ENCODE data around the gene TTLL12.

Gene TTLL12

DNA sequence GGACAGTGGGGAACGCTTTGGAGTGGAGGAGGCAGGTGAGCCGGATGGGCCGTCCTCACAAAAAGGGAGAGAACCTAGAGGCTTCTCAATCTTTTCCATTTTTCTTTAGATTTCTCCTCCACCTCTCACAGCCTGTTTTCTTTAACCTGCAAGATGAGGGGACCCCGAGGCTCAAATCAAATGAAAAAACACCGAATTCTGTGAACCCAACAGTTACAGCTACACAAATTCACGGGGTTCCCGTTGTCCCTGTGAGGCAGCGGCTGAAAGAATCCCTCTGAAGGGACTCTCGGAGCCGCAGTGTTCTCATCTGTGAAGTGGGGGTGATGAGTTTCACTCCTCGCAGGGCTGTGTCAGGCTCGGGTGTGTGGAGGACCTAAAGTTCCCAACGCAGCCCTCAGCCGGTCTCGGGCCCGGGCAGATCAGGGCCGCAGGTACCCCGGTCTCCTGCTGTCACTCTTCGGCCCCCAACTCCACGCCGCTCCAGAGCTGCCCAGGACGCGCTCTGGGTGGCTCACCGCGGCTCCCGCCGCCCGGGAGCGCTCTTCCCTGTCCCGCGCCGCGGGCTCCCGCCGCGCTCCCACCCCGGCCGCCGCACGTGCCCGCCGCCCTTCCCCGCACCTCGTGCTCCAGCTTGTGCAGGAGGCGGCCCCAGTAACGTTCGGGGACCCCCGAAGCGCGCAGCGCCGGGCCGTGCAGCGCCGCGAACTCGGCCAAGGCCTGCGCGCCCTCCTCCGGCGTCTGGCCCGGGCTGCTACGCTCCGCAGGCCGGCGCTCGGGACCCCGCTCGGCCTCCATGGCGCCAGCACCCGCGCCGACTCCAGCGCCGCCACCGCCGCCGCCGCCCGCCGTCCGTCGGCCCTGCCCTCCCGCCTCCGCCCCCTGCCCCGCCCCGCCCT, at the start of gene TTLL12:
Gene TTLL12 (minus strand): TSS at position 863 of the 899 bp plus-strand sequence. CDS start 65 bp downstream, at position 798.
- peak; percentile 77 for DNase-seq (ENCODE audit: low spot score)

DNA sequence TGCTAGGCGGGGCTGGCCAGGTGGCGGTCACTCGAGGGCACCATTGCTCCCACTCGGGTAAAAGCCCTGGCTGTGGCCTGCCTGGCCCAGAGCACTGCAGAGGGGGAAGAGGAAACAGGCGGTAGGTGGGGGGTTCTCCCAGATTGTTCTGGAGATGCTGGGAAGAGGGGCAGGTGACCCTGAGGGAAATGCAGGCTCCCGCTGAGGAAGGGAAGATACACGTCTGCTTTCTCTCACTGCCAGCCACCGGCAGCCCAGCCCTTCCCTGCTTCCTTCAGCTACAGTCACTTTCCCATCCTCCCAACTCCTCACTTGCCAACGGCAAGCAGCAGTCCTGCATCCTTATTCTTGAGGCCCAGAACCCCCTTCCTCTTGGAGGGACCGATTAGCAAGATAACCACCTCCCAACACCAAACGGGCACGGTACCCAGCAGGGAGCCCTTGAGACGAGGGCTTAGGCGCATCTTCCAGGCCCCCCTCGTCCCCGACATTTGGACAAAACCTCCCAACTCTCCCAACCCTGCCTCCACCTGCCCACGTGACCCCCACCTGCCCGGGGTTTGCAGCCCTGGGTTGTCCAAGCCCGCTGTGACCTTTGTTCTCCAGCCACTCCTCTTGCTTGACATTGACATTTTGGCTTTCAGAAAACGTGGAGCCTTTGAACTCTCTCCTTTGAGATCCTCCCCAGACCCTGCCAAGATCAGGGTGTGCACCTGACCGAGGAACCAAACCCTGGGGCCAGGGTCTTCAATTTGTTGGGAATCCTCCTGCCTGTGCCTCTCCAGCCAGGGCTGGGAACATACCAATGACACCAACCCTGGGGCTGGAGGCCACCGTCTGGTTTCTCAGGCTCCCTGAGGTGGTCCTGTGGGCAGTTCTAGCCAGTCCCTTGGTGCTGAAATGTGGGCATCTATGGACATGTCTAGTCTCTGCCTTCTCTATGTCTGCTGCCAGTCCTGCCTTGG, 48.8 kb upstream of the TTLL12 start:
- DNase-seq (ENCODE audit: low spot score) = no peak

DNA sequence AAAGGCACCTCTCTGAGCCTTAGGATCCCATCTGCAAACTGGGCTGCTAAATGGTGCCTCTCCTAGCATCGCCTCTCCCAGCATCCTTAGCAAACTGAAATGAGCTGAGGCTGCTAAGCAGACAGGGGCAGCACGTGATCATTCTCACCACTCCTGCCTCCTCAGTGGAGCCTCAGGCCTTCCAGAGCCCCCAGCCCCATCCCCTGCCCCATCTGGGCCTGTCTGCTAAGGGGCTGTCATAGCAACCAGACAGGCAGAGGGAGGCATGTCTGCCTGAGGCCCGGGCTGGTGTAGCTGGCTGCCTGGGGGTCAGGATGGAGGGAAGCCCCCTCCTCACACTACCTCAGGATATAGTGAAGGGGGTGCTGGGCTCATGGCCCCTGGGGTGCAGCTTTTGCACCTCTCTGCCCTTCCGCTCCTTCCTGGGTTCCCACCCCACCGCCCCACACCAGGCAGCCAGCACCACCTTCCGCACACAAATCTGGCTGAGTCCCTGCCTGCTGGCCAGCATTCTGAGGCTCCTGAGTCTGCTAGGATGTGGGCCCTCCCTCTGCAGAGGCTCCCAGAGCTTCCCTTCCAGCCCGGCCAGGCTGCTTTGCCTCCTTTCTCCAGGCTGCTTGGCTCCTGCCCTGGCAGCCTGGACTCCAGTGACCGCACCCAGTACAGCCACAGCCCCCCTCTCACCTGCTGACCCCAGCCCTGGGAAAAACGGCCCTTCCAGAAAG, 47.5 kb upstream of the TTLL12 start:
- no peak for DNase-seq (ENCODE audit: low spot score)

DNA sequence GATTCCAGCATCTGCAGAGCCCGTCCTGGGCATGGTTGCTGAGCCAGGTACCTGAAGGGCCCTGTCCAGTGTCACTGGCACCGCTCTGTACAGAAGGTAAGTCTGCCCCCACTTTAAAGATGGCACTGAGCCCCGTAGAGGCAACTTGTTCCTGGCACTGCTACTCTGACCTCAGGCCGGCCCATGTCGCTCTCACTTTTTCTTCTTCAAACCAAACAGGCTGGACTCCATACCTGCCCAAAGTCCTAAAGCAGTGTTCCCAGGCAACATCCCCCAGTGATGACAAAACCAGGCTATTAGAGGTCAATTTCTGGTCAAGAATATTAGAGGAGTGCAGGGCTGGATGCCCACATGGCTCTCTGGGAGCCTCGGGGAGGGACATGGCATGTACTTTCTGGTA, 46.6 kb upstream of the TTLL12 start:
- DNase-seq (ENCODE audit: low spot score) = no peak

DNA sequence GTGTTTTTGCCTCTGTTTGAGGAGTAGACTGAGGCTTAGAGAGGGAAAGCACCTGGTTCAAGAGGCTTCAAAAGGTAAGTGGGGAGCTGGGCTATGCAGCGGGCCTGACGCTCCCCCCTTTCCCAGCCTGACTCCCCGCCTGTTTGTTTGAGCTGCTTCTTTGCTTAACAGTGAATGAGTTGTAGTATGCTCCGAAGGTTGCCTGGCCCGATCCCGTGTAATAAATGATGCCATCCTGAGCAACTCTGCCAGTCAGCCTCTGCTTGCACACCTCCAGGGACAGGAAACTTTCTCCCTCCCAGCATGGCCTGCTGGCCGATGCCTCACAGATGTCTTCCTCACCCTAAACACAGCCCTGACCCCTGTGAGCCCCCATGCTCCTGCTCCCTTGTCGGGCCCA, 45.5 kb upstream of the TTLL12 start:
- no peak for DNase-seq (ENCODE audit: low spot score)

DNA sequence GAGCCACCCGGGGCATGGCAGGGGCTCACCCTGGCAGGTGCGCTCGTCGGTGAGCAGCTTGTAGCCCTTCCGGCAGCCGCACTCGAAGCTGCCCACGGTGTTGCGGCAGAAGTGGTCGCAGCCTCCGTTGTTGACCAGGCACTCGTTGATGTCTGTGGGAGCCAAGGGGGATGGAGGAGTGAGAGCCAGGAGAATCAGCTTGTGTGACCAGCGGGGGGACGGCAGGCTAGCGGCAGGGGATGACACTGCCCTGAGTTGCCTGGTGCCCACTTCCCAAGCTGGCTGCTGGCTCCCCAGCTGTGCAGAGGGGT, 44.7 kb upstream of the TTLL12 start:
- no peak for DNase-seq (ENCODE audit: low spot score)

DNA sequence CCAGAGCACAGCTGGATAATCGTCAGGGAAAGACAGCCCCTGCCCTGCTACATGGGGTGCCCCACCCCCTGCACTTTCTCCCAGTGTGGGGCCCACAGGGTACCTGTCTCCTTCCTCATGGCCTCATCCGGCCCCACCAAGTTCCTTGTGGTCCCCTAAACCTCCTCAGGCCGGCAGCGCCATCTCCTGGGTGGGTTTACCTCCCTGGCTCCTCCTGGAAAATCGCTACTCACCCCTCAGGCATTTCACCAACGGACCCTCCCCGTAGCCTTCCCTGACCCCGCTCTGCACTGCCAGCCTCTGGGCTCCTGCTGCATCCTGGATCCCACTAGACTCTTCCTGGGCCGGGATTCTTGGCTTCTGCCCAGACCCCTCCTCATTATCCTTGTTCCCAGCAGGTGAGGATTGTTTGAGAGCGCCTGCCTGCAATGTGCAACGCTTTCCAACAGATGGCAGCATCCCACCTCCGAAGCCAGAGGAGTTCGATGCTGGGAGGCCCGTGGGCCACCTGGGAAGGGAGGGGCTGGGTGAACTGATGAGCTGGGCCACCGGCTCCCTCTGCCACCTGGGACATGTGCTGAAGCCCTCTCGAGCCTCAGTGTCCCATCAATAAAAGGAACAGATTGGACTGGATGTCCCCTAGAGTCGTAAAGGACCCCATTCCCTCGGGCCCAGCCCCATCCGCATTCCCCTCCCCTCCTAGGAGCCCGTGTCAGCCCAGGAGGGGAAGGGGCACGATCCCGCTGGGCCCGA, 44.2 kb upstream of the TTLL12 start:
- DNase-seq (ENCODE audit: low spot score) = peak; percentile 62

DNA sequence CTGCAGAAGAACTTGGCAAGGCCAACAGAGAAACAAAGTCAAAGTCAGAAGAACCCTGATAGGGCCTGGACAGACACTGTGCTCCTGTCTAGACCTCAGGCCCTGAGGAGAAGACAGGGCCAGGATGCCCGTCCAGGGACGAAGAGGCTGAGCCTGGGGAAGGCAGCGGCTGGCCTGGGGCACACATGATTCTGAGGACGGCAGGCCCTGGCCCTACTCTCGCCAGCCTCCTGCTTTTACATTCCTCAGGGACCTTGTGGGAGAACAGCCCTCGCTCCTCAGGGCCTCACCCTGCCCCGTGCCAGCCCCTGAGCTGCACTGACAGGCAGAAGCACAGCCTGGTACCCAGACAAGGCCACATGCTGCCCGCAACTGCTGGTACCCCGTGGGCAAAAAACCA, 43.6 kb upstream of the TTLL12 start:
- DNase-seq (ENCODE audit: low spot score) = no peak

DNA sequence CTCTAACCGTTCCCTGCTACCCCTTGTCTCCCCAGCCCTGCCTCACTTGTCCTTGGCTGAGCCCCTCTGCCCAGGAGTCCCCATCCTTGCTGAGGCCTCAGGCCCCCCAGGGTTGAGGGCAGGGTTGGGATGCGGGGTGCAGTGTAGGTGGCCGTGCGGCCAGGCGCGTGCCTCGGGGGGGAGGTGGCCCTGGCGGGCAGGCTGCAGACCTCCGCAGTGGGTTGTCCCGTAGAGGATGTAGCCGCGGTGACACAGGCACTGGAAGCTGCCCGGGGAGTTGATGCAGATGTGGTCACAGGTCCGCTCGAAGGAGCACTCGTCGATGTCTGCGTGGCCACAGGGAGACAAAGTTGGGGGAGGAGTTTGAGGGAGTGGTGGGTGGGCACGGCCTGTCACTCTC, 41.9 kb upstream of the TTLL12 start:
- no peak for DNase-seq (ENCODE audit: low spot score)

DNA sequence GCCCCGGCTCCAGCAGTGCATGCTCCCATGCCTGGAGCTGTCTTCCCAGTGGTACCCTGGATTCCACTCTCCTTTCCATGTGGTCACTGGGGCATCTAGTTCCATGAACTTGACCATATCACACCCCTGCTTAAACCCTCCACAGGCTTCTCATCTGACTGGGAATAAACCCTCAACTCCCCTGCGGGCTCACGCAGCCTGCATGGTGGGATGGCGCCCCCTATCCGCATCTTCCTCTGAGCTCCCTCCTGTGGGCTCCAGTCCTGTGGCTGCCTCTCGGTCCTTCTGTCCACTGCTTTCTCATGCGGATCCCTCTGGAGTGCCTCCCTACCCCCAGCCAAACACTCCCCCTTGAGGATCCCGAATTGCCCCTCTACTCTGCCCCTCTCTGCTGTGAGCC, 41.4 kb upstream of the TTLL12 start:
- peak; percentile 25 for DNase-seq (ENCODE audit: low spot score)

DNA sequence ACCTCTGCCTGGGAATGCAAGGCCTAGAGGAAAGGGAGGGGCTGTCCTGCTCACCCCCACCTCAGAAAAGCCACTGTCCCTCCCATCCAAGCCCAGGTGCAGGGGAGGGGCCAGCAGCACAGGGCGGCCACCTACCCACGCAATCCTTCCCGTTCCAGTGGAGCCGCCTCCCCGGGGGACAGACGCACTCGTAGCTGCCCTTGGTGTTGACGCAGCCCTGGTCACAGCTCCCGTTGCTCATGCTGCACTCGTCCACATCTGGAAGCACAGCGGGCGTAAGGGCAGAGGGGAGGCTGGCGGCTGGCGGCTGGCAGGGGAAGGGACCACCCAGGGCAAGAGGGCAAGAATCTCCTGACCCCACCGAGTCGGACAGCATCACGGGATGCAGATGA, 40.3 kb upstream of the TTLL12 start:
- no peak for DNase-seq (ENCODE audit: low spot score)

DNA sequence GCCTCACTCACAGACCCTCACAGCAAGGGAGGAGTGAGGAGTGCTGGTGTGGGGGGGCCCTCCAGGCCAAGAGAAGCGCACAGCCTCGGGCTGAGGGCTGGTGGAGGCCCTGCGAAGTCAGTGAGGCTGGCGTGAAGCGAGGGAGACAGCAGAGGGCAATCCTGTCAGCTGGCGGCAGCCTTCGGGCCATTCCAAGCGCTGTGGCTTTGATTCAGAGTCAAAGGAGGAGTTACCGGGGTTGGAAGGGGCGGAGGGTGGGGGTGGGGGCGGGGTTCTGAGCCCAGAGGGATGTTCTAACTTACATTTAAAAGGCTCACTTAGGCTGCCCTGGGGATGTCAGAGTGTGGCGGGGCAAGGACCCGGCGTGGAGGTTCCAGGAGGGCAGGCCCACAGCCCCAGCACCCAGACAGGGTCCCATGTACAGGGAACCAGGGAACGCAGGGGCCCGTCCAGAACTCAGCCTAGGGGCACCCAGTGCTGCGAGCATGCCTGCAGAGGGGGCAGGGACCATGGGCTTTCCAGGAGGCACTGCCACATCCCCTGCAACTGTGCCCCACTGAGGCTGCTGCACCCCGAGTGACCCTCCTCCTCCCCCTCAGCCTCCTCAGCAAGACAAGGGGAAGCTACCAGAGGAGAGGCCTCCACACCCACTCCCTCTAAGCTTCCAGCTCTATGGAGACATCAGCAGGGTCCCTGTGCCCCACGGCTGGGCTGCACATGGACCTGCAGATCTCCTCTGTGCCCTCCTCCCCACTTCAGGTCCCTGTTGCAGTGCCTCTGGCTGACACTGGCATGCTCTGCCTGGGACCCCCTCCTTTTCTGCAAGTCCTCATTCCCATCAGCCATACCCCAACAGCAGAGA, 39.7 kb upstream of the TTLL12 start:
- no peak for DNase-seq (ENCODE audit: low spot score)

DNA sequence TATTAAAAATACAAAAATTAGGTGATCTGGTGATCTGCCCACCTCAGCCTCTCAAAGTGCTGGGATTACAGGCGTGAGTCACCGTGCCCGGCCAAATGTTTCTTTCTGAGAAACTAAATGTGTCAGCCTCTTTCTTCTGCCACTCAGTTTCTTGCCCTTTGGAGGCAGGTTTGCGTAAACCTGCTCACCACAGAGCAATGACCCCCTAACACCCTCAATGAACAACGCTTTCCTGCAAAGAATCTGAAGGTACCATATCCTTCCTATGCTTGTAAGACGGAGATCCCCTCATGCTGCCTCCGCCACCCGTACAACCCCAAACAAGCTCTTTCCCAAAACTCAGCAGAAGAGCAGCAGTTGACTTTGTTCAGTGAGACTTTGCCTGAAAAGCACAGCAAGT, 38.7 kb upstream of the TTLL12 start:
- no peak for DNase-seq (ENCODE audit: low spot score)

DNA sequence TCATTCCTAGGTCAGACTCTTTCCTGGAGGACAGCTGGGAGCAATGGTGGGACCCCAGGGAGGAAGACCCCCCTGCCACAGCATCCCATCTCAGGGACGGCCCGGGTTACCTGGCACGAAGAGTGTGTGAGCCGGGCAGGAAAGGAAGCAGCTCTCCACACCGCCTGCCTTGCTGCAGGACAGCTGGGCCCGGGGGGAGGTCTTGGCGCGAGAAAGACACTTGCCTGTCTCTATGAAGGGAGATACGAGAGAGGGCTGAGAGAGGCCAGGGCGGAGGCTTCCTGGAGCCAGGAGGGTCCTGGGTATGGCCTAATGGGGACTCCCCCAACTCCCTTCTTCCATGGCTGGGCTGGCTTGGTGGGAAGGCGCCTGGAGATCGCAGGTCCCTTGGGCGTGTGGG, 36.1 kb upstream of the TTLL12 start:
- no peak for DNase-seq (ENCODE audit: low spot score)

DNA sequence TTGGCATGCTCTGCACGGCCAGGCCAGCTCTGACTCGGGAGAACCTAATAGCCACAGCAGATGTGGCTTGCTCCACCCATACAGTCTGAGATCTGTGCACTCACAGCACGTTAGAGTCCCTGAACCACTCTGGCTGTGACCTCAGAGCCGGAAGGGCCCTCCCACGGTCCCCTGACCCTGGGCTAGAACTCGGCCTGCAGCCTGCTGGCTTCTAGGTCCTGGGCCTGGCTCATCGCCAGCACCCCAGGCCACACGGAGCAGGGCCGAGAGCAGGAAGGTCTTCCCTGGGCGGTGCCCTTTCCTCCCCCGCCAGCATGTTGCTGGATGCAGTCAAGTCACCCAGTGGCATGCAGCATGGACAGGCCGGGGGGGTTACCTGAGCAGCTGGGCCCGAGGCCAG, 35.3 kb upstream of the TTLL12 start:
- no peak for DNase-seq (ENCODE audit: low spot score)

DNA sequence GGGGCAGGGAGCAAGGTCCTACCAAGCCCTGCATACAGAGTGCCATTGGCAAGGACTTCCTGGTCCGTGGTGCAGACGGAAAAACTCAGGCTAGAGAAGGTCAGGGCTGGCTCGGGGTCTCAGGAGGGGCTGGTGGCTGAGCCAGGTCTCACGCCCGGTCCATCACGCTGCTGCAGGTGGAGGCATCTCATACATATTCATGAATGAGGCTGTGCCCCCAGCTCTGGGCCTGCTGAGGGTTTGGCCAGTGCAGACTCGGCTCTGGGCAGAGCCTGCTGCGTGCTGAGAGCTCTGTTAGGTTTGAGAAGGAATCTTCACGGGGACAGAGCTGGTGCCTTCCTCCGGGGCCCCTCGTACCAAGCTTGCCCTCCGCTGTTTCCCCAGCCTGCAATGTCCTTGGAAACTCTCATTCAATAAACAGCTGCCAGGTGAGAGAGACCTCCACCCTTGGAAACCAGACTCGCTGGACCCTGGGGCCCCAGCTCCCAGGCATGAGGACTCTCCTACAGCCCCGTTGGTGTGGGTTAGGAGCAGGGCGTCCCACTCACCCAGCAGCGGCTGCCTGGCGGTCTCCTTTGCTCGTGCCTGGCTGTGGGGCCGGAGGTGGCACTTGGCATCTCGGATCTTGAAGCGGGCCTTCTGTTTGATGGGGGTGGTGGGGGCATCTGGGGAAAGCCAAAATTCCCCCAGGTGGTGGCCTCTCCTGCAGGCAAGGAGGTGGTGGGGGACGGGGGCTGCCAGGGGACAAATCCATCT, 33.9 kb upstream of the TTLL12 start:
- DNase-seq (ENCODE audit: low spot score) = no peak

DNA sequence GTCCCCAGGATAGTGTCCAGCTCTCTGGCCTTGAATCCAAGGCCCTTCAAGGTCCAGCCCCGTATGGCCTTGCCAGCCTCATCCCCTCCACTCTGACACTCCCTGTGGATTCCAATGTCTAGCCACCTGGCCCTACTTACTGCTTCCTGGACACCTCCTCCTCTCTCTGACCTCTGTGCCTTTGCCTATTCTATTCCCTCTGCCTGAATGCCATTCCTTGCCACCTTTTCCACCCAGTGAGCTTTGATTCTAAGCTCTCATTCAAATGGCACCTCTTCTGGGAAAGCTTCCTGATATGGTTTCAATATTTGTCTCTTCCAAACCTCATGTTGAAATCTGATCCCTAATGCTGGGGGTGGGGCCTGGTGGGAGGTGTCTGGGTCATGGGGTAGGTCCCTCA, 31.9 kb upstream of the TTLL12 start:
- no peak for DNase-seq (ENCODE audit: low spot score)

DNA sequence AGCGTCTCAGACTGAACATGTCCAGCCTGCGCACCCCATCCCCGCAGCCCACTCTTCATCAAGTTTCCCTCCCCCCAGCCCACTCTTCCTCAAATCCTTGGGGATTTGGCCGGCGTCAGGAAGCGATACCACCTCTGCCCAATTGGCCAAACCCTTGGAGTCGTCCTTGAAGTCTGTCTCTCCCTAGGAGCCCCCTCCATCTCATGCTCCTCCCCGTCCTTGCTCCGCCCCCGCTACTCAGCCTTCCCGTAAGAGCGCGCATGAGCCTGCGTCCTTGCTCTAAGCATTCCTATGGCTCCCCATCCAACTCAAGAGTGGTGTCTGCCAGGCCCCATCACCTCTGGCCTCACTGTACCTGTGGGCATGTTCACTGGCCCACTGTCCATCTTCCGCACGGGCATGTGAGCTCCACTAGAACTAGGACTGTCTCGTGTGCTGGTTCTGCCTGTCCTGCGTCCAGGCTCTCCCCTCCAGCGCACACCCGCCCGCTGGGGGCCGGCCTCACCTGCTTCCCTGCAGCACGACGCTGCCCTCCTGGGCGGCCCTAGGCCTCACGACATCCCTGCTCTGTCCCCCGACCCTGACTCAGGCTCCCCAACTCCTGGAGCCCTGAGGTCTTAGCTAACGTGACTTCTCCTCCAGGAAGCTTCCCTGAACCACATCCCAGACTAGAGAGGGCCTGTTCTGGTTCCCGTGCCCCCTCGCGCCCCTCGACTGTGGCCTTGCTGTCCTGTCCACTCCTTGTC, 30.5 kb upstream of the TTLL12 start:
- DNase-seq (ENCODE audit: low spot score) = no peak

DNA sequence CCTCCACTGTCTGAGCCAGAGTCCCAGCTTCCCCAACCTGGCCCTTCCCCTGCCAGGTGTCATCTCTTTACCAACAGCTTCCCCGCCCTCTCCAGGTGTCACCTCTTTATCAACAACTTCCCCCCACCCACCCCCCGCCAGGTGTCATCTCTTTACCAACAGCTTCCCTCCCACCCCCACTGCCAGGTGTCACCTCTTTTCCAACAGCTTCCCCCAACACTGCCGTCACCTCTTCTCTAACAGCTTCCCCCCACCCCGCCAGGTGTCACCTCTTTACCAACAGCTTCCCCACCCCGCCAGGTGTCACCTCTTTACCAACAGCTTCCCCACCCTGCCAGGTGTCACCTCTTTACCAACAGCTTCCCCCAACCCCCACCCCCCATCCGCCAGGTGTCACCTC, 29.8 kb upstream of the TTLL12 start:
- no peak for DNase-seq (ENCODE audit: low spot score)
